Choroid plexus epithelial cell (primary cell): Measurements from ENCODE around the gene TBPL2.
"Not testable (repeated sequence)": the region's sequence is repeated elsewhere in the genome, so short reads cannot be mapped to it uniquely, and the experiment has no call there.

Source experiments
- DNase-seq: peaks from one replicate; pipeline ENCODE4 v3.0.0-alpha.2; 2010; ENCODE audit warnings: low read depth
- H3K4me3 ChIP-seq: 2 replicates; pipeline ENCODE4 v1.5.1; 2011; ENCODE audit warnings: low read depth, mild to moderate bottlenecking, control low read depth, low read length, moderate library complexity
- CTCF ChIP-seq: conservative IDR thresholded peaks from 2 replicates; pipeline ENCODE4 v1.5.1; 2011; ENCODE audit warnings: low read depth, mild to moderate bottlenecking, control low read depth, inconsistent platforms, low read length, moderate library complexity

The TBPL2 gene

GRCh38 chr14:55440385-55440784 is at the start of gene TBPL2:
TBPL2 (minus strand) TSS chr14:55440616; CDS start chr14:55440449, 167 bp downstream.
- TF ChIP-seq CTCF: peak; percentile 51
- H3K4me3 ChIP-seq: no peak within 1 kb of the TSS
- DNase-seq: no peak

GRCh38 chr14:55488204-55488603 is 47.8 kb upstream of the TBPL2 start:
- DNase-seq: no peak
- TF ChIP-seq CTCF: no peak
- H3K4me3 ChIP-seq: no peak overlapping the region

GRCh38 chr14:55482936-55483605 is 42.7 kb upstream of the TBPL2 start:
- DNase-seq: no peak
- no peak for TF ChIP-seq CTCF
- H3K4me3 ChIP-seq: no peak overlapping the region

GRCh38 chr14:55481769-55482168 is 41.4 kb upstream of the TBPL2 start:
- no peak for TF ChIP-seq CTCF
- H3K4me3 ChIP-seq: no peak overlapping the region
- no peak for DNase-seq

GRCh38 chr14:55477680-55478079 is 37.3 kb upstream of the TBPL2 start:
- H3K4me3 ChIP-seq: no peak overlapping the region
- peak; percentile 90 for DNase-seq
- no peak for TF ChIP-seq CTCF

GRCh38 chr14:55476448-55476847 is 36.0 kb upstream of the TBPL2 start:
- DNase-seq, H3K4me3 ChIP-seq: not testable (repeated sequence)

GRCh38 chr14:55473786-55474185 is 33.4 kb upstream of the TBPL2 start:
- no peak for DNase-seq
- TF ChIP-seq CTCF: no peak
- no peak overlapping the region for H3K4me3 ChIP-seq
